ENCODE measurements around the gene FCER2. TPM values are rescaled to one million over a fixed set of nuclear protein-coding genes. Genes with fewer than 3 reads are reported as not detected.
A peak's percentile ranks its signal among the peaks of the same experiment; 100 is the strongest.

Gene FCER2
- total RNA-seq, 2 donors from 2014 or later, result 0.78 TPM; not detected in 1

GRCh38 chr19:7685546-7686445 is 16.1 kb downstream of the FCER2 start:
- no peaks in the 10 kb centered on the region for H3K36me3 Mint-ChIP-seq
- DNase-seq (ENCODE audit: low spot score) (no peak), ATAC-seq (no peak)
- no peak overlapping the region for H3K4me3 Mint-ChIP-seq
- peaks cover 6 to 13% of the 10 kb centered on the region in 2 donors for H3K4me1 Mint-ChIP-seq (ENCODE audit: low read depth in 2 of 2)
- no peaks in the 10 kb centered on the region for H3K27me3 Mint-ChIP-seq
- H3K27ac Mint-ChIP-seq, result no peak overlapping the region
- no peaks in the 10 kb centered on the region for H3K9me3 Mint-ChIP-seq

GRCh38 chr19:7682175-7682855 is 19.6 kb downstream of the FCER2 start:
- DNase-seq (ENCODE audit: low spot score), result no peak
- H3K4me3 Mint-ChIP-seq, result peak overlapping the region; percentile 87
- no peak for ATAC-seq
- H3K4me1 Mint-ChIP-seq (ENCODE audit: low read depth in 2 of 2), result peaks cover 12 to 34% of the 10 kb centered on the region in 2 donors
- H3K27me3 Mint-ChIP-seq, result peaks cover 9 to 12% of the 10 kb centered on the region in 2 donors
- H3K27ac Mint-ChIP-seq, result peak overlapping the region in 1 of 2 donors; percentile 79
- H3K9me3 Mint-ChIP-seq, result no peaks in the 10 kb centered on the region
- H3K36me3 Mint-ChIP-seq, result no peaks in the 10 kb centered on the region

- Mint-ChIP-seq H3K36me3 (no peaks in the 10 kb centered on the region), H3K4me1 (ENCODE audit: low read depth in 2 of 2) (peaks cover 12 to 37% of the 10 kb centered on the region in 2 donors), H3K9me3 (no peaks in the 10 kb centered on the region), H3K27me3 (peaks cover 17 to 19% of the 10 kb centered on the region in 2 donors), H3K4me3 (peak overlapping the region; percentile 87), H3K27ac (peak overlapping the region; percentile 75 to 79)
- DNase-seq (ENCODE audit: low spot score) (peak; percentile 91), ATAC-seq (peak; percentile 69 to 80)
Observed at GRCh38 chr19:7681340-7682174, 20.4 kb downstream of the FCER2 start.

GRCh38 chr19:7680606-7681339 is 21.2 kb downstream of the FCER2 start, which contains the start of gene TRAPPC5:
TRAPPC5 (plus strand) TSS chr19:7680833; CDS start chr19:7682254, 1,421 bp downstream.
- H3K27ac Mint-ChIP-seq, result peak within 1 kb of the TSS; percentile 75 to 79
- H3K27me3 Mint-ChIP-seq, result peaks cover 21 to 23% of the 10 kb centered on the region in 2 donors
- no peaks in the 10 kb centered on the region for H3K9me3 Mint-ChIP-seq
- peak within 1 kb of the TSS; percentile 87 for H3K4me3 Mint-ChIP-seq
- peak; percentile 87 to 90 for ATAC-seq
- peaks cover 12 to 39% of the 10 kb centered on the region in 2 donors for H3K4me1 Mint-ChIP-seq (ENCODE audit: low read depth in 2 of 2)
- DNase-seq (ENCODE audit: low spot score), result peak; percentile 90
- no peaks in the 10 kb centered on the region for H3K36me3 Mint-ChIP-seq

GRCh38 chr19:7679771-7680605 is 21.9 kb downstream of the FCER2 start:
- Mint-ChIP-seq H3K4me1 (ENCODE audit: low read depth in 2 of 2) (peaks cover 12 to 36% of the 10 kb centered on the region in 2 donors), H3K9me3 (no peaks in the 10 kb centered on the region), H3K36me3 (no peaks in the 10 kb centered on the region), H3K27me3 (peaks cover 22 to 26% of the 10 kb centered on the region in 2 donors), H3K4me3 (peak overlapping the region; percentile 42), H3K27ac (peak overlapping the region in 1 of 2 donors; percentile 57)
- ATAC-seq (no peak), DNase-seq (ENCODE audit: low spot score) (no peak)

GRCh38 chr19:7678971-7679751 is 22.8 kb downstream of the FCER2 start:
- no peak for DNase-seq (ENCODE audit: low spot score)
- peak overlapping the region; percentile 42 for H3K4me3 Mint-ChIP-seq
- H3K27me3 Mint-ChIP-seq, result peaks cover 26% of the 10 kb centered on the region in 2 donors
- H3K4me1 Mint-ChIP-seq (ENCODE audit: low read depth in 2 of 2), result peaks cover 17 to 40% of the 10 kb centered on the region in 2 donors
- ATAC-seq, result peak in 1 of 2 donors; percentile 22
- peak overlapping the region in 1 of 2 donors; percentile 48 for H3K27ac Mint-ChIP-seq
- H3K36me3 Mint-ChIP-seq, result no peaks in the 10 kb centered on the region
- H3K9me3 Mint-ChIP-seq, result no peaks in the 10 kb centered on the region

- Mint-ChIP-seq H3K27ac (peak overlapping the region in 1 of 2 donors; percentile 47), H3K9me3 (no peaks in the 10 kb centered on the region), H3K4me3 (no peak overlapping the region), H3K27me3 (peaks cover 26 to 28% of the 10 kb centered on the region in 2 donors), H3K4me1 (ENCODE audit: low read depth in 2 of 2) (peaks cover 18 to 39% of the 10 kb centered on the region in 2 donors), H3K36me3 (no peaks in the 10 kb centered on the region)
- DNase-seq (ENCODE audit: low spot score), result no peak
- no peak for ATAC-seq
Observed at GRCh38 chr19:7677669-7678311, 24.1 kb downstream of the FCER2 start.

- no peak within 1 kb of the TSS for H3K4me3 Mint-ChIP-seq
- H3K36me3 Mint-ChIP-seq, result no peaks in the 10 kb centered on the region
- H3K9me3 Mint-ChIP-seq, result no peaks in the 10 kb centered on the region
- ATAC-seq, result no peak
- DNase-seq (ENCODE audit: low spot score), result no peak
- H3K27me3 Mint-ChIP-seq, result peaks cover 26 to 29% of the 10 kb centered on the region in 2 donors
- H3K27ac Mint-ChIP-seq, result peak within 1 kb of the TSS; percentile 14 to 43
- peaks cover 16 to 36% of the 10 kb centered on the region in 2 donors for H3K4me1 Mint-ChIP-seq (ENCODE audit: low read depth in 2 of 2)
Observed at GRCh38 chr19:7676854-7677253, 25.1 kb downstream of the FCER2 start, which contains the start of gene MCEMP1. MCEMP1 (plus strand) TSS chr19:7677090; CDS start chr19:7677121, 31 bp downstream.

- peaks cover 26 to 32% of the 10 kb centered on the region in 2 donors for H3K27me3 Mint-ChIP-seq
- H3K36me3 Mint-ChIP-seq, result no peaks in the 10 kb centered on the region
- no peaks in the 10 kb centered on the region for H3K9me3 Mint-ChIP-seq
- DNase-seq (ENCODE audit: low spot score) (no peak), ATAC-seq (no peak)
- peaks cover 12 to 32% of the 10 kb centered on the region in 2 donors for H3K4me1 Mint-ChIP-seq (ENCODE audit: low read depth in 2 of 2)
- H3K27ac Mint-ChIP-seq, result no peak overlapping the region
- no peak overlapping the region for H3K4me3 Mint-ChIP-seq
Observed at GRCh38 chr19:7676376-7676775, 25.6 kb downstream of the FCER2 start.

- H3K36me3 Mint-ChIP-seq, result no peaks in the 10 kb centered on the region
- ATAC-seq, result peak; percentile 75 to 78
- no peaks in the 10 kb centered on the region for H3K9me3 Mint-ChIP-seq
- H3K27me3 Mint-ChIP-seq, result peaks cover 30 to 43% of the 10 kb centered on the region in 2 donors
- H3K27ac Mint-ChIP-seq, result no peak overlapping the region
- no peak for DNase-seq (ENCODE audit: low spot score)
- H3K4me1 Mint-ChIP-seq (ENCODE audit: low read depth in 2 of 2), result peaks cover 12 to 23% of the 10 kb centered on the region in 2 donors
- no peak overlapping the region for H3K4me3 Mint-ChIP-seq
Observed at GRCh38 chr19:7674010-7675005, 27.6 kb downstream of the FCER2 start.
